DOHH2 (cell line): Measurements from ENCODE around the gene FRYL.

Experiments used
- H3F3A ChIP-seq: fragments of 200-600 bp; sonication (generic), shearing (Covaris generic); 2 replicates; pipeline ENCODE4 v1.6.0; 2016; ENCODE audit warnings: antibody characterized with exemption, mild to moderate bottlenecking; ENCODE audit not compliant: control insufficient read depth, insufficient read depth
- H3K27ac ChIP-seq: fragments of 200-600 bp; sonication (generic); 2 replicates; pipeline ENCODE4 v1.5.1; 2014; ENCODE audit warnings: low read depth, mild to moderate bottlenecking, low read length, moderate library complexity
- H3K27me3 ChIP-seq: fragments of 200-600 bp; sonication (generic); 2 replicates; pipeline ENCODE4 v1.6.1; 2014; ENCODE audit warnings: mild to moderate bottlenecking, low read length, mixed read lengths; ENCODE audit not compliant: control insufficient read depth
- H3K36me3 ChIP-seq: fragments of 200-600 bp; sonication (generic); 2 replicates; pipeline ENCODE4 v1.6.1; 2014; ENCODE audit warnings: mild to moderate bottlenecking, low read length, moderate library complexity, mixed read lengths; ENCODE audit not compliant: control insufficient read depth
- H3K4me1 ChIP-seq: fragments of 200-600 bp; sonication (generic); 2 replicates; pipeline ENCODE4 v1.6.1; 2014; ENCODE audit warnings: mild to moderate bottlenecking, low read length, mixed read lengths; ENCODE audit not compliant: control insufficient read depth
- H3K4me2 ChIP-seq: fragments of 200-600 bp; sonication (generic); 2 replicates; pipeline ENCODE4 v1.6.0; 2014; ENCODE audit warnings: mild to moderate bottlenecking, low read length, moderate library complexity
- H3K4me3 ChIP-seq: fragments of 200-600 bp; sonication (generic); 2 replicates; pipeline ENCODE4 v1.5.1; 2014; ENCODE audit warnings: mild to moderate bottlenecking, low read length, mixed read lengths
- H3K79me2 ChIP-seq: fragments of 200-600 bp; sonication (generic); 2 replicates; pipeline ENCODE4 v1.6.1; 2014; ENCODE audit warnings: mild to moderate bottlenecking, low read length, mixed read lengths; ENCODE audit not compliant: control insufficient read depth
- H3K9me2 ChIP-seq: fragments of 200-600 bp; sonication (generic); replicated peaks from 2 replicates; pipeline ENCODE4 v1.6.1; 2014; ENCODE audit warnings: mild to moderate bottlenecking, low read length, mixed read lengths; ENCODE audit not compliant: control insufficient read depth
- H3K9me3 ChIP-seq: fragments of 200-600 bp; sonication (generic); 2 replicates; pipeline ENCODE4 v1.6.1; 2014; ENCODE audit warnings: antibody characterized with exemption, low read length, mixed read lengths; ENCODE audit not compliant: control insufficient read depth, insufficient read depth
- H4K20me1 ChIP-seq: fragments of 200-600 bp; sonication (generic); 2 replicates; pipeline ENCODE4 v1.6.0; 2014; ENCODE audit warnings: low read depth, mild to moderate bottlenecking, antibody characterized with exemption, low read length, moderate library complexity; ENCODE audit not compliant: control insufficient read depth, insufficient read depth
- EZH2phosphoT487 ChIP-seq: fragments of 200-600 bp; sonication (generic); IDR thresholded peaks from 2 replicates; pipeline ENCODE4 v1.6.1; 2017; ENCODE audit warnings: borderline replicate concordance, mild to moderate bottlenecking, antibody characterized with exemption, low read length, moderate library complexity, mixed read lengths
- TF ChIP-seq, protein P1 (sequence below): fragments of 200-600 bp; sonication (generic); IDR thresholded peaks from one replicate; pipeline ENCODE4 v1.5.1; 2014; ENCODE audit warnings: antibody characterized with exemption, mild to moderate bottlenecking, low read depth, low read length; ENCODE audit not compliant: poor library complexity, severe bottlenecking

Gene FRYL

DNA sequence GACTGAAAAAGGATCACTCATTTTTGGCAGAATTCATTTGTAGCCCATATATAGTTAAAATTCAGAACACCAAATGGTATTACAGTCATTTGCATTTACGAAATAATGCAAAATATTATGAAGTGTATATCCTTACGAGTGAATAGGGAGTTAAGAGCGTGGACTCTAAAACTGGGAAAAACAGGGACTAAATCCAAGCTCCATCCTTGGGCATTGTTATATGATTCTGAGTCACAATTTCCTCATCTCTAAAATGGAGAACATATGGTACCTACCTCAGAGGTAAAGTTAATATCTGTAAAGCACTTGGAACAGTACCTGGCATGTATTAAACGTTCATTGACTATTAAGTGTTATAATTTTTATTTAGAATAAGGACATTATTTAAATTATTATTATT is 183.7 kb downstream of the FRYL start:
- no peak for TF ChIP-seq EZH2phosphoT487
- TF ChIP-seq, protein P1, sequence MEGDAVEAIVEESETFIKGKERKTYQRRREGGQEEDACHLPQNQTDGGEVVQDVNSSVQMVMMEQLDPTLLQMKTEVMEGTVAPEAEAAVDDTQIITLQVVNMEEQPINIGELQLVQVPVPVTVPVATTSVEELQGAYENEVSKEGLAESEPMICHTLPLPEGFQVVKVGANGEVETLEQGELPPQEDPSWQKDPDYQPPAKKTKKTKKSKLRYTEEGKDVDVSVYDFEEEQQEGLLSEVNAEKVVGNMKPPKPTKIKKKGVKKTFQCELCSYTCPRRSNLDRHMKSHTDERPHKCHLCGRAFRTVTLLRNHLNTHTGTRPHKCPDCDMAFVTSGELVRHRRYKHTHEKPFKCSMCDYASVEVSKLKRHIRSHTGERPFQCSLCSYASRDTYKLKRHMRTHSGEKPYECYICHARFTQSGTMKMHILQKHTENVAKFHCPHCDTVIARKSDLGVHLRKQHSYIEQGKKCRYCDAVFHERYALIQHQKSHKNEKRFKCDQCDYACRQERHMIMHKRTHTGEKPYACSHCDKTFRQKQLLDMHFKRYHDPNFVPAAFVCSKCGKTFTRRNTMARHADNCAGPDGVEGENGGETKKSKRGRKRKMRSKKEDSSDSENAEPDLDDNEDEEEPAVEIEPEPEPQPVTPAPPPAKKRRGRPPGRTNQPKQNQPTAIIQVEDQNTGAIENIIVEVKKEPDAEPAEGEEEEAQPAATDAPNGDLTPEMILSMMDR = no peak
- no peaks in the 10 kb centered on the region for H3K4me1 ChIP-seq

DNA sequence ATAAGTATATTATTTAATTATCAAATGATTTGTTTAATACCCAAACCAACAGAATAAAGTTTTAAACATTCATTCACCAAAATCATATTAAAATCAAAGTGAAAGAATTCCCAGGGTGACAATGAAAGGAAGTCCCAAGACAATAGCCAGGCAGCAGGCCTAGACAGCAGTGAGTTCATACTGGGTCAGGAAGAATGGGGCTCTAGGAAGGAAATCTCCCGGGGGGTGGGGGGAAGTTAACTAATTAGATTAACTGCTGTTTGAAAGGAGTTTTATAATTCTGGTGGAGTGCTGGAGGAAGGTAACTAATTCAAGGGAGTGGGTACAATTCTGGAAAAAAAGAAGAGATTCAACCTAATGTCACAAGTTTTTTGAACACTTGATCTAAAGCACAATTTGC is 185.9 kb downstream of the FRYL start:
- no peaks in the 10 kb centered on the region for H3K4me1 ChIP-seq
- H3K4me2 ChIP-seq = no peak overlapping the region
- TF ChIP-seq EZH2phosphoT487 = no peak
- TF ChIP-seq, protein P1 = no peak

More for the DNA sequence above, 183.7 kb downstream of the FRYL start:
- Histone ChIP-seq H3K27ac (no peak overlapping the region), H4K20me1 (no peaks in the 10 kb centered on the region), H3K4me2 (no peak overlapping the region), H3F3A (peaks cover 7% of the 10 kb centered on the region; the same call in 1 of the 2 replicates), H3K36me3 (peaks cover 25% of the 10 kb centered on the region), H3K9me3 (no peaks in the 10 kb centered on the region), H3K4me3 (no peak overlapping the region), H3K9me2 (no peaks in the 10 kb centered on the region), H3K27me3 (no peaks in the 10 kb centered on the region), H3K79me2 (no peaks in the 10 kb centered on the region)

DNA sequence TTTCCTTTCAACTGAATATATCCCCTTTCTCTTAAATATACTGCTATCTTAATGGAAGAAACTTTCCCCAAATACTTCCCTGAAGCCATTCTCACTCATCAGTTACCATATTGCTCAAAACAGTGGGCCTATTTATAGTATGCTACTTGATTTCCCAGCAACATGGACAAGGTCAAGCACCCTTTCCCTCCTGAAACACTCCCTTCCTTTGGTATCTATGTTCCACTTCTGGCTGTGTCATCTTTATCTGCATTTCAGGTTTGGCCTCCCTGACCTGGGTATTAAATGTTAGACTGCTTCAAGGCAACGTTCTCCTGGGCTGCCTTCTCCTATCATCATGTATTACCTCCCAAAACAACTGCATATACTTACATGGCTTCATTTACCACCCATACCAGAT is 188.7 kb downstream of the FRYL start:
- TF ChIP-seq, protein P1 = no peak
- TF ChIP-seq EZH2phosphoT487 = no peak
- no peaks in the 10 kb centered on the region for H3K27me3 ChIP-seq
- H3K27ac ChIP-seq = no peak overlapping the region
- no peaks in the 10 kb centered on the region for H3K79me2 ChIP-seq
- H3F3A ChIP-seq = peaks cover 7% of the 10 kb centered on the region; the same call in 1 of the 2 replicates
- H4K20me1 ChIP-seq = no peaks in the 10 kb centered on the region
- H3K36me3 ChIP-seq = peaks cover 42% of the 10 kb centered on the region
- H3K4me3 ChIP-seq = no peak overlapping the region
- H3K9me2 ChIP-seq = no peaks in the 10 kb centered on the region
- no peak overlapping the region for H3K4me2 ChIP-seq
- H3K4me1 ChIP-seq = no peaks in the 10 kb centered on the region
- H3K9me3 ChIP-seq = no peaks in the 10 kb centered on the region

More for the DNA sequence above, 185.9 kb downstream of the FRYL start:
- peaks cover 7% of the 10 kb centered on the region; the same call in 1 of the 2 replicates for H3F3A ChIP-seq
- no peaks in the 10 kb centered on the region for H3K27me3 ChIP-seq
- H3K79me2 ChIP-seq = no peaks in the 10 kb centered on the region
- H3K9me3 ChIP-seq = no peaks in the 10 kb centered on the region
- no peaks in the 10 kb centered on the region for H4K20me1 ChIP-seq
- no peak overlapping the region for H3K27ac ChIP-seq
- H3K9me2 ChIP-seq = no peaks in the 10 kb centered on the region
- peaks cover 33% of the 10 kb centered on the region for H3K36me3 ChIP-seq
- H3K4me3 ChIP-seq = no peak overlapping the region
